ENCODE results near the gene SPRTN.

The SPRTN gene

DNA sequence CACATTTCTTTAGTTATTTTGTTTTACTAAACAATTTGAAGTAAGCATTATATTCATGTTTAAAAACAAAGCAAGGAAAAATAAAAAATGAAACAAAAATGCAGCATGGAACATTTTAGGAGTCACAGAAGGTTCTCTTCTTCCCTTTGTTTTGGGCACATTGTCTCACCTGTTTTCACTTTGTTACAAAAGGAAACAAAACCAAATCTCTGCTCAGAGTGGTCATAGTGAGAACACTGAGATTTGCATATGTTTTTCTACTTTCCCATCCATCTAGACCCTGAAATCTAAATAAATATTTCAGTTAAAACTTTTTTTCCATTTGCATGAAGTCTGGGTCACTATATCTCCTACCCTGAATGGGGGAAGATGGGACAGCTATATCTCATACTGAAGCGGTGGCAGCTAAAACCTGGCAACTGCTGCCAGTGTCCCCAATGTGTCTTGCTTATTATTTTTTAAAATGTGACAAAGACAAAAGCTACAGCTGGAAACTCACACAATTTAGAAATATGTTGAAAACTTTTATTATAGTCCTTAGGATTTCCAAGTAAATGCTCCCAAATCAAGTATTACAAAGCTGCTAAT lies 3.9 kb upstream of the SPRTN start:
- in situ Hi-C loops (cut with MboI; ENCODE audit: low sequenced_read_pairs, unreplicated experiment) = no loop called here
- DNase-seq (ENCODE audit: low spot score) = peak; percentile 39
- TF ChIP-seq, protein P1, sequence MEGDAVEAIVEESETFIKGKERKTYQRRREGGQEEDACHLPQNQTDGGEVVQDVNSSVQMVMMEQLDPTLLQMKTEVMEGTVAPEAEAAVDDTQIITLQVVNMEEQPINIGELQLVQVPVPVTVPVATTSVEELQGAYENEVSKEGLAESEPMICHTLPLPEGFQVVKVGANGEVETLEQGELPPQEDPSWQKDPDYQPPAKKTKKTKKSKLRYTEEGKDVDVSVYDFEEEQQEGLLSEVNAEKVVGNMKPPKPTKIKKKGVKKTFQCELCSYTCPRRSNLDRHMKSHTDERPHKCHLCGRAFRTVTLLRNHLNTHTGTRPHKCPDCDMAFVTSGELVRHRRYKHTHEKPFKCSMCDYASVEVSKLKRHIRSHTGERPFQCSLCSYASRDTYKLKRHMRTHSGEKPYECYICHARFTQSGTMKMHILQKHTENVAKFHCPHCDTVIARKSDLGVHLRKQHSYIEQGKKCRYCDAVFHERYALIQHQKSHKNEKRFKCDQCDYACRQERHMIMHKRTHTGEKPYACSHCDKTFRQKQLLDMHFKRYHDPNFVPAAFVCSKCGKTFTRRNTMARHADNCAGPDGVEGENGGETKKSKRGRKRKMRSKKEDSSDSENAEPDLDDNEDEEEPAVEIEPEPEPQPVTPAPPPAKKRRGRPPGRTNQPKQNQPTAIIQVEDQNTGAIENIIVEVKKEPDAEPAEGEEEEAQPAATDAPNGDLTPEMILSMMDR (IDR thresholded peaks at IDR 0.05; ENCODE audit: borderline replicate concordance, control extremely low read depth, extremely low read depth, insufficient read depth, missing control alignments) = no peak

DNA sequence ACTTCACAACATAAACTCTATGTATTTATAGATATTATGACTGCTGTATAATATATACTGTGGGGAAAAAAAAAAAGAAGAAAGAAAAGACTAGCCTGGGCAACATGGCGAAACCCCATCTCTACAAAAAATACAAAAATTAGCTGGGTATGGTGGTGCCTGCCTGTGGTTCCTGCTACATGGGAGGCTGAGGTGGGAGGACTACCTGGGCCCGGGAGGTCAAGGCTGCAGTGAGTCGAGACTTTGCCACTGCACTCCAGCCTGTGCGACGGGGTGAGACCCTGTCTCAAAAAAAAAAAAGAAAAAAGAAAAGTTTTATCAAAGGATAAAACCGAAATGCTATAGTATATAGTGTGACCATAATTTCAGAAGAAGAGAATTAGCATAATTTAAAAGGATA lies 3.1 kb upstream of the SPRTN start:
- no peak for DNase-seq (ENCODE audit: low spot score)
- TF ChIP-seq, protein P1 (IDR thresholded peaks at IDR 0.05; ENCODE audit: borderline replicate concordance, control extremely low read depth, extremely low read depth, insufficient read depth, missing control alignments) = no peak
- in situ Hi-C loops (cut with MboI; ENCODE audit: low sequenced_read_pairs, unreplicated experiment) = no loop called here

DNA sequence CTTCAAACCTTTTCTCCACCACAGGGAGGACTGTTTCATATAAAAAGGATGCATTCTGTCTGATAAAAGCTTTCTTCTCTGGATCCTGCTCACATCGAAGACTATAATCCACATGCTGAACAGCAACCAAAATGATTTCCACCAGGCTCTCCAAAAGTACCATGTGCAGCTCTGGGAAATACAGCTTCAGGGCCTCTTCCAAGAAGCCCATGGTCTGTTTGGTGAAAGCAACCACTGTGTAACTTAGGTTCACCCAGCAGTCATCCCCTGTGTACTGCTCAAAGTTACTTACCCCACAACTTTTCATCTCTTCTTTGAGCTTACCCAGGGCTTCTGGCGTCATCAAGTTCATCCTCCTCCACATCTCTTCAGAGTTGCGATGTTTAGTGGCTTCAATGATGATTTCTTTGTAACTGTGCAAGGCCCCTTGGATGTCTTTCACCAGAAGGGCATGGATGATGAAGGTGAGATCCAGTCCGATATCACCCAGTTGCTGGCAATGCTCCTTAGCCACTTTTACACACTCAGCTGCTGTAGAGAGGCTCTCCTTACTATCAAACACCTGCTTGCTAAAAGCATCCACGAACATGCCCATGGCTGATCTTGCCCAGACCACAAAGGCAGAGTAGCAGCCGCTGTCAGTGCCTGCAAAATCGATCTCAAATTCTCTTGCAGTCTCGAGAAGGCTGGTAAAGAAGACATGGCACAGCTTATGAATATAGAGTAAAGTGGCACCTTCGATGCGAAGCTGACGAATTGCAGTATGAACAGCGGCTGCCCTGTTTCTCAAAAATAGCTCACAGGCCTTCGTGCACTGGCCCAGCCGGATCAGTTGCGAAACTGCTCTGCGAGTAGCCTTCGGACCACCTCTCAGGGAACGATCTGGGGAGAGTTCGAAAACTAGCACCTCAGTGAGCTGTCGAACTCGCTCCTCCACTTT lies 2.2 kb upstream of the SPRTN start:
- in situ Hi-C loops (cut with MboI; ENCODE audit: low sequenced_read_pairs, unreplicated experiment) = no loop called here
- no peak for DNase-seq (ENCODE audit: low spot score)
- TF ChIP-seq, protein P1 (IDR thresholded peaks at IDR 0.05; ENCODE audit: borderline replicate concordance, control extremely low read depth, extremely low read depth, insufficient read depth, missing control alignments) = no peak

DNA sequence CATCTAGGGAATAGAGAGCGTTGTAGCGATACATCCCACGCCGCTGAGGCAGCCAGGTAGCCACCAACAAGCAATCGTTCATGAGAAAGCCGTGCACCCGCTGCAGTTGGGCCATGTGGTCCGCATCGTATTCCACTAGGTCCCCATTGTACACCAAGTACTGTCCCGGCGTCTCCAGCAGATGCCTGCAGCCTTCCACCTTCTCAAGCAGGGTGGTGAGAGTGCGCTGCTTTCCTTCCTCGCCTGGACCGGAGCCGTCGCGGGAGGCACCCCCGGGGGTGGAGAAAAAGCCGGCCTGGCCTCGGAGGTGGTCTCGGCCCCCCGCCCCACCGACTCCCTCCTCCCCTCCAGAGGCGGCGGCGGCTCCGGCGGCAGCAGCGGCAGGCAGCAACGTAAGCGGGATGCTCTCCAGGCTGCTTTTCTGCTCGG lies 1.0 kb upstream of the SPRTN start:
- no peak for DNase-seq (ENCODE audit: low spot score)
- in situ Hi-C loops (cut with MboI; ENCODE audit: low sequenced_read_pairs, unreplicated experiment) = no loop called here
- TF ChIP-seq, protein P1 (IDR thresholded peaks at IDR 0.05; ENCODE audit: borderline replicate concordance, control extremely low read depth, extremely low read depth, insufficient read depth, missing control alignments) = no peak

DNA sequence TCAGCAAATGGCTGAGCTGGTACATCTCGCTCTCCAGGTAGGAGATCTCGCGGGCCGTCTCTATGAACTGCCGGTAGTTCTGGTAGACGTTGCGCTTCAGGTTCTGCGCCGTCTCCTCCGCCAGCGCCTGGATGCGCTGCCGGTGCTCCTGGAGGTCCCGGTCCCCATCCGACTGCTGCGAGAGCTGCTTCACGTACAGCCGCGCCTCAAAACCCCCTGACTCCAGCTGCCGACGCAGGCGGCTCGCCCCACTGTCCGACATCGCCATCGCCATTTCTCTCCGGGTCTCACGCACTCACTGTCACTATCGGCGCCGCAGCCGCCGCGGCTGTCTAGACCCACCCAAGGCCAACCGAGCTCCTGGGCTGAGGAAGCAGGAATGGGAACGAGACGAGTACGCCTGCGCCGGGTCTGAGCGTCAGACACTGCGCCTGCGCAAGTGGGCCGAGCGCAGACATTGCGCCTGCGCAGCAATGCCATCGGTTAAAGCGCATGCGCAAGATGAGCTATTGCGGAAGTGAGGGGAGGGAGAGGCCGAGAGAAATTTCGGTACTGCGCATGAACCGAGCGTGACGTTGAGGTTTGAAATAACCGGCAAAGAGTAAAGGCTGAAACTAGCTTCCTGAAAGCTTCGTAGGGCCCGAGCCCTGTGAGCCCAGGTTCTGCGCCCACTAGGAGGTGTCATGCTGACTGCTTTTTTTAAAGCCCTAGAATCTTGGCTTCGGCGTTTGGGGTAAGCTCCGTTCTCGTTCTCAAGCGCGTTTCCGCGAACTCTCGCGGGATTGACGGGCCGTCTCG lies 422 bp upstream of the SPRTN start, which contains the start of gene EXOC8:
Gene EXOC8 (minus strand): TSS at position 381 of the 798 bp plus-strand sequence. CDS start 107 bp downstream, at position 274.
- DNase-seq (ENCODE audit: low spot score) = peak; percentile 98
- in situ Hi-C loops (cut with MboI; ENCODE audit: low sequenced_read_pairs, unreplicated experiment) = no loop called here
- TF ChIP-seq, protein P1 (IDR thresholded peaks at IDR 0.05; ENCODE audit: borderline replicate concordance, control extremely low read depth, extremely low read depth, insufficient read depth, missing control alignments) = no peak
